ENCODE data around the gene PRDM1.

GRCh38 chr6:106087548-106088325 lies 1.6 kb downstream of the PRDM1 start:
- no peak for TF ChIP-seq CTCF (IDR thresholded peaks at IDR 0.05)
- no peak for TF ChIP-seq POLR2A (IDR thresholded peaks at IDR 0.05)
